ENCODE measurements around the gene FCMR. TPM values are rescaled to one million over a fixed set of nuclear protein-coding genes. Genes with fewer than 3 reads are reported as not detected.

The FCMR gene
- total and polyA plus RNA-seq, 10 of the 15 experiments (the other 5 are each of a cell fraction or from before 2014, with no cell fraction given) = 79.7 to 245 (median 123) TPM

DNA sequence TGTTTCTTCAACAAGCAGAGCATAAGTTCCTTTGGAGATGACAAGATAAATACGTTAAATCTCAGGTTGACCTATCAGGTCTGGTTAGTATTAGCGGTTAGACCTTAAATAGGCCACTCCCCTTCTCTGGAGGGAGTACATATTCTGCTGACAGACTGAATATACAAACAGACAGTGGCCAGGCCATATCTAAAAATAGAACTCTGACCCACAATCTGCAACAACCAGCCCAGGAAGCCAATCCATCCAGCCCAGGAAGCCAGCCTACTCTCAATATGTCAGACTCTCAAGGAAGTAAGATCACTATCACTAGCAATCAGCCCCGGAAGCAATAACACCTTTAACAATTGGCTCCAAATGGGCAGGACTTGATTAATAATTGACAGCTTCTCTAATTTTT, 49.6 kb downstream of the FCMR start:
- Histone ChIP-seq H3K79me2 (ENCODE audit: control insufficient read depth, insufficient read depth, low read length) (no peaks in the 10 kb centered on the region), H3K27ac (ENCODE audit: control insufficient read depth, insufficient read depth) (no peak overlapping the region), H3K9me3 (replicated peaks; ENCODE audit: control insufficient read depth, insufficient read depth, low read length) (no peaks in the 10 kb centered on the region; the same call in 2 of the 3 replicates), H3K4me3 (no peak overlapping the region), H3K4me2 (ENCODE audit: control insufficient read depth, insufficient read depth) (no peak overlapping the region), H2AFZ (ENCODE audit: control insufficient read depth, low read depth, low read length) (no peak overlapping the region), H3K36me3 (ENCODE audit: control insufficient read depth in 2 of 2, insufficient read depth in 2 of 2, low read length in 1 of 2) (no peaks in the 10 kb centered on the region), H3K9ac (ENCODE audit: control insufficient read depth, insufficient read depth, low read length) (no peak overlapping the region), H3K27me3 (replicated peaks in 1 of 2; ENCODE audit: control insufficient read depth in 2 of 2, insufficient read depth in 2 of 2, low read length in 1 of 2) (no peaks in the 10 kb centered on the region; a peak in 1 of 4 replicates), H4K20me1 (ENCODE audit: control insufficient read depth, insufficient read depth) (no peaks in the 10 kb centered on the region), H3K4me1 (ENCODE audit: control insufficient read depth, insufficient read depth, low read length) (no peaks in the 10 kb centered on the region)
- intact Hi-C loops (cut with micrococcal nuclease; ENCODE audit: unreplicated experiment) = no loop called here
- ATAC-seq (no peak), FAIRE-seq (no peak), DNase-seq (ENCODE audit: low read depth, low spot score) (no peak)
- in situ Hi-C loops (cut with MboI) = no loop called here
- CTCF ChIA-PET = interaction anchor here (0.8 to 4.2 kb wide), 12 partner anchors 9 to 208 kb away, joined by 3 to 29 read pairs (median 4); no protein-coding TSS in a partner anchor
- SMC1A ChIA-PET (ENCODE audit: uncharacterized antibody, unreplicated experiment) = interaction anchor here (0.6 to 2.3 kb wide), 3 partner anchors 22 to 145 kb away, joined by 3 to 8 read pairs (median 3); no protein-coding TSS in a partner anchor
- RAD21 ChIA-PET (ENCODE audit: unreplicated experiment) = interaction anchor here (1.0 kb wide), 1 partner anchor 64 kb away, joined by 3 read pairs; no protein-coding TSS in a partner anchor
- no peak for TF ChIP-seq KDM1A (IDR thresholded peaks at IDR 0.05; ENCODE audit: borderline replicate concordance)
- TF ChIP-seq, protein P1, sequence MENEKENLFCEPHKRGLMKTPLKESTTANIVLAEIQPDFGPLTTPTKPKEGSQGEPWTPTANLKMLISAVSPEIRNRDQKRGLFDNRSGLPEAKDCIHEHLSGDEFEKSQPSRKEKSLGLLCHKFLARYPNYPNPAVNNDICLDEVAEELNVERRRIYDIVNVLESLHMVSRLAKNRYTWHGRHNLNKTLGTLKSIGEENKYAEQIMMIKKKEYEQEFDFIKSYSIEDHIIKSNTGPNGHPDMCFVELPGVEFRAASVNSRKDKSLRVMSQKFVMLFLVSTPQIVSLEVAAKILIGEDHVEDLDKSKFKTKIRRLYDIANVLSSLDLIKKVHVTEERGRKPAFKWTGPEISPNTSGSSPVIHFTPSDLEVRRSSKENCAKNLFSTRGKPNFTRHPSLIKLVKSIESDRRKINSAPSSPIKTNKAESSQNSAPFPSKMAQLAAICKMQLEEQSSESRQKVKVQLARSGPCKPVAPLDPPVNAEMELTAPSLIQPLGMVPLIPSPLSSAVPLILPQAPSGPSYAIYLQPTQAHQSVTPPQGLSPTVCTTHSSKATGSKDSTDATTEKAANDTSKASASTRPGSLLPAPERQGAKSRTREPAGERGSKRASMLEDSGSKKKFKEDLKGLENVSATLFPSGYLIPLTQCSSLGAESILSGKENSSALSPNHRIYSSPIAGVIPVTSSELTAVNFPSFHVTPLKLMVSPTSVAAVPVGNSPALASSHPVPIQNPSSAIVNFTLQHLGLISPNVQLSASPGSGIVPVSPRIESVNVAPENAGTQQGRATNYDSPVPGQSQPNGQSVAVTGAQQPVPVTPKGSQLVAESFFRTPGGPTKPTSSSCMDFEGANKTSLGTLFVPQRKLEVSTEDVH (IDR thresholded peaks at IDR 0.05; ENCODE audit: low read depth, partially characterized antibody) = no peak
- TF ChIP-seq HDAC2 (IDR thresholded peaks at IDR 0.05) = no peak
- TF ChIP-seq IKZF1 (conservative IDR thresholded peaks at IDR 0.05) = no peak
- no peak for TF ChIP-seq ZNF217 (IDR thresholded peaks at IDR 0.05)
- 92% methylated on average over 3 of the region's 3 CpGs for WGBS (ENCODE audit: insufficient coverage, insufficient replicate concordance, low lambda C conversion rate, missing lambda C conversion rate)
- no TSS peak for BruUV-seq (replicated peaks)
- POLR2A ChIA-PET = interaction anchor here (0.6 to 1.2 kb wide), 2 partner anchors 13 to 208 kb away, joined by 3 to 4 read pairs; no protein-coding TSS in a partner anchor

Measured in GM12878 (cell line).